GM21390 (cell line): Measurements from ENCODE around the gene NREP.
"Not testable (repeated sequence)": the region's sequence is repeated elsewhere in the genome, so short reads cannot be mapped to it uniquely, and the experiment has no call there.

Experiments used
- ATAC-seq: cut with Tn5 transposase; IDR thresholded peaks from one replicate; pipeline ENCODE4 v1.9.1; 2021; ENCODE audit not compliant: unreplicated experiment

The NREP gene

DNA sequence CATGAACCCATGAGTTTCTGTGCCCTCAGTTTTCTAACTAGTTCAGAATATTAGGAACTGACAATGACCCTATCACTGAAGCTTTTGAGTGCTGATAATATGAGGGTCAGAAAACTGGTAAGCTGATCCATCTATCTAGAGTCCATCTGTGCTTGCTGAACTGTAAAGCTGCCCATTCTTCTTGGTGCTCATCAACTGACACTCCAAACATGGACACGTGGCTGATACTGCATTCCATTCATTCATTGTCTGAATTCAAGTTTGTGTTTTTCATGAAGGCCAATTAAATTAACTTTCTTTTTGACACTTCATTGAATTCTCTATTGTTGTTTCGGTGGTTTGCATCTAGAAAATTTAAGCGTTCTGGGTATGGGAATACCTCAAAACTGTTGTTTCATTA lies 17.6 kb downstream of the NREP start:
- no peak for ATAC-seq

DNA sequence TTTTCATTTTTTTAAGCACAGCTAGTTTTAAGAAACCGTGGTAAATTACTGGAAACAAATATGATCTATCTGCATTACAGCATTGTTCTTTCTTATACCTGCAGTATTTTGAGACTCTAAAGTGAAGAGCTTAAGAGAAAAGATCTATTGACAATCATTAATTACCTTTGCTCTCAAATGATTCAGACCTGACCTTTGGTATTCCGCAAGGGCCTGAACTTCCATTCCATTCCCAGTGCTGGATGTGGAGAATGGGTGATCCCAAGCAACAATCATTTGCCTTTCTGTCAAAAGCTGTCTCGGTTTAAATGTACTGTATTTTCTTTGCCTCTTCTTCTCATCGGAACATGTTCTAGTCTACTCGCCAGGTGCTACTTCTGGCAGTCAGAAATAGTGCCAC lies 18.9 kb downstream of the NREP start:
- ATAC-seq: no peak

DNA sequence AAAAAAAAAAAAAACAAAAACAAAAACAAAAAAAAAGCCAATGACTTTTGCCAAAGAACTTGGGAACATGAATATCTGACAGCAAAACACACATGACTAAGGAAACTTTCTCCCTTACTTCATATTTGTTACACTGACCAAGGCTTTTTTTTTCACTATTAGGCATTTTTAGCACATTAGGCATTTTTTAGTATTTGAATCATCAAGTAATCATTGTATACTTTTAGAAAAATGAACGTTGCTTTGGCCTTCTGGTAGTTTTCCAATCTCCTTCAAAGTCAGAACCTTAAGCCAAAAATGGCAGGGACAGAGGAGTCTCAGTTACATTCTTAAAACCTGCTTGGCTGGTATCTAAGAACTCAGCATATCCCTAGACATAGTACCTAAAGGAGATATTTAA lies 19.3 kb downstream of the NREP start:
- no peak for ATAC-seq

DNA sequence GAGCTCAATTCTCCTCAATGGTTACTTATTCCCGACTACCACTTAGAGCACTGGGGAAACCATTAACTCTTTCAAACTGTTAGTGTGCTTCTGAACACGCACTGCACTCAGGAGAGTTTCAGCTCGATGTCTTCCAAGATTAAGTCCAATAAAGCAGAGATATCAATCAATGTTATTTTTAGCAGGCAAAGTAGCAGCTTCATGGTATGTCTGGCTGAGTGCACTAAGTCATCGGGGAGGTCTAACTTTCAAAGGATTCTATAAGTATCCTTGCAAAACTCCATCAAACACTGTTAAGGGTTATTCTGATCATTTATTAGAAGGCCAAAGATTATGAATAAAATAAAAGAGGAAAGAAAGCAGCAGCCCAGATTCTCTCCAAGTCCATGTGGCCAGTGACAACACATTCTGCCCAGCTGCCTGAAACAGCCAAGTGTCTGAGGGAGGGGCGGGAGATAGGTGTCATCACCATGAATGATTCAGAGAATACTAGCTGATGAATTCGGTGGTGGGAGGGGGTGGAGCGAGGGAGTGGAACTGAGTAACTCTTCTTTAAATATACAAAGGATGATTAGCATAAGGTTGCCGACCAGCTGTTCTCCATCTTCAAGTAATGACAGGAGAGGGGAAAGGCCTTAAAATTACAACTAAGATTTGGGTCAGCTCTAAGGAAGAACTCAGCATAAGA lies 21.3 kb downstream of the NREP start:
- ATAC-seq: no peak

DNA sequence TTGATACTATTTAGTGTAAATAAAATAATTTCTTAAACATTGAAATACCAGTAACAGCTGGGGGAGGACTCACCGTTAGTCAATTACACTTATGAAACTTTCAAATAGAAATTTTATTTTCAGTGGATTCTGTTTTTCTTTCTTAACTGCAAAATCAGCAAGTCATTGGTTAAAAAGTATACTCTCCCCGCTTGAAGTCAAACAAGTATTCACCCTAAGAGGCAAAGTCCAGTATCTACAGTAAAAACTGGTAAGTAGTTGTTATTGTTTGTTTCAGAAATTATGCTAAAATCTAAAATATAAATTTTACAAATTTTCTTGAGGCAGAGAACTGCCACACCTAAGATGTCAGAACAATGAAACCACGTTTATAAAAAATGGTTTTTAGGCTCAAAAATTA lies 22.4 kb downstream of the NREP start:
- ATAC-seq: no peak

DNA sequence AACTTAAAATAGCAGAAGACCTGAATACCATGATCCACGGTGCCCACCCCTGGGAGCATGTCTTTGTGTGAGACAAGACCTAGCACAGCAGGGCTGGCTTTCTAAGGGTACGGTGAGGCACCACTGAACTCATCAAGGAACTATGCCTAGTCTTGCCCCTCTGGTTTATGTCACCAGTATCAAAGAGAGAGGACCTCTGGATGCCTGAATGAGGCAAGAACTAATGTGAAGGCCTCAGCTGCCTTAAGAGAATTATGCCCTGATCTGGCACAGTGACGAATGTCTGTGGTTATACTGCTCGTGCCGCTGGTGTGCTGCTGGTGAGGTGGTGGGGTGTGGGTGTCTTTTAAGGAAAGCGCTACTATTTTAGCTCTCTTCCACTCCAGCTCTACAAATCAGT lies 23.0 kb downstream of the NREP start:
- ATAC-seq: no peak

DNA sequence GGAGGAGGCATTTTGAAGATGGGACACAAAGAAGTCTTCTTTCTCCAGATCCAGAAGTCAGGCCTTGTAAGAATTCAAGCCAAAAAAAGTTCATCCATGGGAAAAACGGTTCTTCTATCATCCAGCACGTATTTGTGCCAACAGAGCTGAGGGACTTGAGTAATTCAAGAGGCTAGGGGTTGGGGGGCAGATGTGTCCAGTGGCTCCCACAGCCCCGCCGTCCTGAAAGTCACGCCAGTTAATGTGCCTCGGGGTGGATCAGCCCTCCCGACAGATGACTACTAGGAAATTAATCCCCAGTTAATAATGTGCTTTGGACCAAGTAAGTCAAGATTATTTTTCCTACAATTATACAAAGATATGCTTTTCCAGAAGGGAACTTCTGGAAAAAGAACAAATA lies 23.4 kb downstream of the NREP start:
- ATAC-seq: no peak

DNA sequence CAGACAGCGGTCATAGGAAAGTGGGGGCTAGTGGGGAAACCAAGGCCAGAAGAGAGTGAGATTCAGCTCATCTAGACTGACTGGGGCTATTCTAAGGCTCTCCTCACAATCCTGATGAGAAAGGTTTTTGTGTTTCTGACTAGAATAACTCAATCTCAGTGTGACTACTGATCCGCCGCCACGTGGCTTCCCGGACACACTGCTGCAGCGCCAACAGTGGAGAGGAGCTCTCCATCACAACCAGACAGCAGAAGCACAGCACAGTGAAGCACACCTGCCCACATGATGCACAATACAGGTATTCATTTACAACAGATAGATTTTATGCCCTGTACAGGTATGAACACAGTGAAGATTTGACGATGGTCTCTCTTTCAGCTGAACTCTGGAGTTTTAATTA lies 25.4 kb downstream of the NREP start:
- no peak for ATAC-seq

DNA sequence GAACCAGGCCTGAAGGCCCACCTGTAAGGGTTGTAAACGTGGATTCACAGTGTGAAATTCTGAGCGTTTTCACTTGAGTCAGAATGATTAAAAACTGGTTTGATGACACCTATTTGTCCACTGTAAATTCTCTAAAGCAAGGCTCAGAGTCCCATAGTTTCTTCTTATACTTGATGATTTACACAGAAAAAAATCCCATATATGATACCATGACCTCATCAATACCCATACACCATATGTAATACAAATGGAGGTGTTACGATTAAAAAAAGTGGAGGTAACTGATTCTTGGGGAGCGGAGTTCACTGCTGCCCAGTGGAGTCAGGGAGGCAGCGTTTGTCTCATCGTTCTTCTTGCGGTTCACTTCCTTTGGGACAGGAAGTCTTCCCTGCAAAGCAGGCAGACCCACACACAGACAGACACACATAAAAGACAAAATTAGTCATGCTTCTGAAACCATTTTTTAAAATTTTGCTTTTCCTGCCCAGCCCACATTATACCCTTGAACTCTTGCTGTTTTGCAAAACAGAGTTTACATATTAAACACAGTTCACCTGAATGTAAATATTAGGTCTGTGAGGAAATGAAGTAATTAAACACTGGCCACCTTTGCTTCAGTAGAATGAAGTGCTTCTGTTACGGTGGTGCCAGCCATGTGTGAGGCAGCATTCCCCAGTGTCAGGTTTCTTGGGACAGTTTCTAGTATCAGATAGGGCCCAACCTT lies 26.2 kb downstream of the NREP start:
- no peak for ATAC-seq

DNA sequence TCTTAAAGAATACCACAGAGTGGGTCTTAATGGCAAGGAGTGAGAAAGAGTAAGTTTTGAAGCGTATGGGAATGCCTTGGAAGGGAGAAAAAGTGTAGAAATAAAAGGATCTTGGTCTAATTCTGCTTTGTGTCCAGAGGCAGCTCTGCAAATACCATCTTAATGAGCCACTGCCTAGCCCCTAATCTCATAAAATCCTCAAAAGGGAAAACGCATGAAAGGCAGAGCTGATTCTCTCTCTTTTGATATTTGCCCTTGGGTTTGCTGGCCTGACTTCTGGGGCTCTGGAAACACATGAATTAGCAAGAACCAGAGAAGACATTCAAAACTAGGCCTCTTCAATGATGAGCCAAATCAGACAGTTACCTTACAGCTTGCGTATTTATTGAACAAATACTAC lies 28.1 kb downstream of the NREP start:
- no peak for ATAC-seq

DNA sequence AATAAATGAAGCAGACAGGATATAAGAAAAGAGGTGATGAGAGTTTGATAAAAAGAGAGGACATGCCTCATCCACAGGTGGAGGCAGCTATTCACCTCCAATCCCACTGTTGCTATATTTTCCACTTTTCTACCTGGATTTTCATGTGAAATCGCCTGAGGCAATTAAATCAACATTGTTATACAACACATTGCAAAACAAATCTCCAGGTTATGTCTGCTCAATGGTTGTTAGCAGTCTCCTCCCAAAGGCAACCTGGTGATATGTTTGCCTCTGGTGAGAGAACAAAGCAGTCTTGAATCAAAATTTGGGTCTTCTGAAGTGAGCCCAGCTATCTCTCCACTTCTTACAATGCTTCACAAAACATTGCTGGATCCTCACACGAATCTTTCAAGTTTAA lies 30.0 kb downstream of the NREP start:
- ATAC-seq: no peak

DNA sequence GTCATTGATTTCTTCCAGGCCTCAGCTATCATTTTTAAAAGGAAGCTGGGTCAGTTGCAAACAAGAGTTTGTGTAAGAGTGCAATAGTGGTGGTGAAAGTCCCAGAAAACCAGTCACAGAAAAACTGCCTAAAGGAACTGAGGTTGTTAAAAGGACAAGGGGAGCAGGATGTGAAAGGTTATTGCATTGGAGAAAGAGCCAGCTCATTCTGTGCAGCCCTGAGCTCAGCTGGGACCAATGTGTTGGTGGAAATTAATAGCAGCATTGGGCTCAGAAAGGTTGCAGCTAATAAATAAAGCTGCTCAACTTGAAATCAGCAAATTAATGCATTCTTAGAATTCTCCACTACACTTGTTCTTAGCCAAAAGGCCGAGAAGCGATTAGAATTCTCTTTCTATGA lies 34.9 kb downstream of the NREP start:
- ATAC-seq: no peak

DNA sequence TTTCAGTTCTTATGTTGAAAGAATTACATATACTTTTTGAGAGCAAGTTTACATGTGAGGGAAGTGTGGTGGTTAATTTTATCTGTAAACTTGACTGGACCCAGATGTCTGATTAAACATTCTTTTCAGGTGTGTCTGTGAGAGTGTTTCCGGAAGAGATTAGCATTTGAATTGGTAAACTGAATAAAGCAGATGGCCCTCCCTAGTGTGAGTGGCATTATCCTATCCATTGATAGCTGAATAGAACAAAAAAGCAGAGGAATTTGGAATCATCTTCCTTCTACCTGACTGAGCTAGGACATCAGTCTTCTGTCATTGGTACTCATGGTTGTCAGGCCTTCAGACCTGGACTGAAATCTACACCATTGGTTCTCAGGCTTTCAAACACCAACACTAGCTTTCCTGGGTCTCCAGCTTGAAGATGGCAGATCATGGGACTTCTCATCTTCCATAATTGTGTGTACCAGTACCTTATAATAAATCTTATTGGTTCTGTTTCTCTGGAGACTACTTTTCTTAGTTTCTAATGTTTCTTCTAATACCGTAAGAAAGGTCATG lies 36.6 kb downstream of the NREP start:
- no peak for ATAC-seq

DNA sequence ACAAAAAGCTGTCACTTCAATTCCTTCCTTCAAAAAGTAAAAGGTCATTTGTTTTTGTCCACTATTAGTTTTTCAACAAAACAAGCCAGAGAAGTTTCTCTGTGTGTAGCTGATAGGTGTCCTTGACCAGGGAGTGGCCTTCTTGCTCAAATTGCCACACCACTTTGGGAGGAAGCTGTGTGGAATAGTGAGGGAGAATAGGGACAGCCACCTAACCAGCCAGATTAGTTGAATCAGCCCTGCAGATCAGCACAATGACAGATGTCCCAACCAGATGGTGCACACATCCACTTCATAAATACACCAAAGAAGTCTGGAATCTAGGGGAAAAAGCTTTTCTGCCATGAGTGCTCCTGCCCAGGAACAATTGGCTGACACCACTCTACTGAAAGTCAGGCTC lies 37.2 kb downstream of the NREP start:
- no peak for ATAC-seq

DNA sequence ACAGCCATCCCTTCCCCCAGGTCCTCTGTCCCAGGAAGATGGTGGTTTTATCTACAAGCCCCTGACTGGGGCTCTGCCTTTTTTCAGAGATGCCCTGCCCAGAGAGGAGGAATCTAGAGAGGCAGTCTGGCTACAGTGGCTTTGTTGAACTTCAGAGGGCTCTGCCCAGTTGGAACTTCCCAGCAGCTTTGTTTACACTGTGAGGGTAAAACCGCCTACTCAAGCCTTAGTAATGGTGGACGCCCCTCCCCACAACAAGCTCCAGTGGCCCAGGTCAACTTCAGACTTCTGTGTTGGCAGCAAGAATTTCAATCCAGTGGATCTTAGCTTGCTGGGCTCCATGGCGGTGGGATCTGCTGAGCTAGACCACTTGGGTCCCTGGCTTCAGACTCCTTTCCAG lies 40.2 kb downstream of the NREP start:
- ATAC-seq: not testable (repeated sequence)

DNA sequence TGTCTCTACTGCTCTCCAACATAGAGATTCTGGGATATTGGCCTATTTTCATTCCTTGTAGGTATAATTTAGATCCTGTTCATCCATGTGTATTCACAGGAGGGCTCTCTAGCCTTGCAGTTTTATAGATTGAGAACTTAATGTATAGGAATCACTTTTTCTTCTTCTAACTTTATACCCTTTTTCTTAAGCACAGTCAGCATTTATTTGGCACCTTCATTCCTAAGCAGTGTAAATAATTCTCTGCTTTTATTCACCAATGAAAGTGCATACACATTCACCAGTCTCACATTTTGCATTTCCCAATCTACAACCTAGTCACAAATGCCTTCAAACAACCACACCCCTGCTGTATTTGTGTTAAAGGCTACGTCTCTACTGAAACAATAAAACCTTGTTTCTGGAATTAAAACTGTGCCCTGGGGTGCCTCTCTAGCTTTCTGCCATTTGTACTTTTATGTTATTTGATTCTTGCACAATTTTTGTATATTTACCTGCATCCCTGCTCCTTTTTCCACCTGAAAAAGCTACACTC lies 49.3 kb downstream of the NREP start:
- ATAC-seq: no peak

DNA sequence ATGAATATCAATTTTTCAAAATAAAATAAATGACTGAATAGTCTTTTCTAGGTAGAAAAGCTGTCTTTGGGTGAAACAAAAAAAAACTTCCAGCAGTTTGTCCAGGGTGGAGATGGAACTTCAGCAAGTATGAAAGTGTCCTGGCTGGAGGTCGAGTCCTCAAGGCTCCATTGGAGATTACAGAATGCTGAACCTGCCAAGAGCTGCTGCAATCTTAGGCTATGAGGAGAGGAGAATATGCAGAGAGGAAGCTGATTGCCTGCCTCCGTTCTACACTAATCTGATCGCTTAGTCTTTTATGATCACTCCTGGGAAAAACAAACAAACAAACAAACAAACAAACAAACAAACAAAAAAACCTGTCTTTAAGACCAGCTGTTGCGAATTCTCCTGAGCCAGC lies 50.6 kb downstream of the NREP start:
- no peak for ATAC-seq

DNA sequence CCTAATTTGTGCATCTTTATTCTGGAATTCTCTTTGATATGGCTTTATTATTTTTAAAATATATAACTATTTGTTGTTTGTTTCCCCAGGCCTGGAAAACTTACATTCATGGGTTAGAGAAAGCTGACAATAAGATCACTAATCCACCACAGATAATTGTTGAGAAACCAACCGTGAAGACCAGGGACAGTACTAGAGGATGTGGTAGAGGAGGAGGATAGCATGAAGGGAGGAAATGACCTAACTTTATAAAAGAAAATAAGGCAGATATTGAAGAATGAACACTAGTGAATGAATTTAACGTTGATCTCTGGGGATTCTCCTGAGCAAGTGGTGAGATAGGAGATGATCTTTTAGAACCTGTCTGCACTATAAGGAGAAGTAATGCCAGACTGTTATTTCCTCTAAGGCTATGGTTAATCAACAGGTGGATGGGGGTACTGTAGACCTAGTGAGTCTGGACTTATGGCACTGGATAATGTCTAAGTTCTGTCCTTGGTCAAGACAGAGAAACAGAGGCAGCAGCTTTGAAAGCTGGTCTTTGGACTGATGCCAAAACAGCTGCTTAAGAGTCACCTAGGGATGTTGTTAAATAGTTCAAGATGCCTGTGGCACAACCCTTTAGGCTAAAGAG lies 52.4 kb downstream of the NREP start:
- ATAC-seq: peak; percentile 33

DNA sequence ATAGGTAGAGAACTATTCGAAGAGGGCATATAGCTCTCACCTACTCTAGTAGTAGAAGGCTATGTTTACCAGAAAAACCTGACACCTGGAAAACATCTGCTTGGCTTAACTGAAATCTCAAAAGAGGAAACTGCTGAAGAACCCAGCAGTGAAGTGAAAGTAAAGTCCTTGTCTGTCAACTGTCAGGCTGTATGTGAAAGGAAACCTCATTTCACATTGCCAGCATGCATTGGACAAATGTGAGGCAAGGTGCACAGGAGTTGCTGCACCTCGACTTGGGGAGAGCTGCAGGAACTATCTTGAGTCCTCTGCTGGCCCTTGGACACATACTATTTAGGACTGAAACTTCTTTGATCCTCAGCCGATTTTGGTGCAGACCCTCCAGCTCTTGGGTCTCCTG lies 53.3 kb downstream of the NREP start:
- peak; percentile 97 for ATAC-seq

DNA sequence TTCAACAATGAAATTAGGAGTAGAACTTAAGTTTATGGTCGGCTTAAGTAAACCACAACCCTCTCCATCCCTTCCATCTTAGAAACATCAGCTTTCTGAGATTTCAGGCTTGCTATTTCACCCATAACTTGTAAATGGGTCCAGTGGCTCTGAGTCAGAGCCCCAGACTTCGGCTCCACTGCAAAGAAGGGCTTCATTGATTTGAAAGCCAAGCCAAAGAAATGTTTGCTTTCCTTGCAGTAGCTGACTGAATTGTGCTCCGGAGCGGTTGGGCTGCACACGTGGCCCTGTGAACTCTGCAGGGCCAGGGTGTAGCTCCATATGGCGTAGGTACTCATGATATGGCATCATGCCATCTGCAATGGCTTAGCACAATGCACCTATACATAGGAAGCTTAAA lies 57.0 kb downstream of the NREP start:
- ATAC-seq: no peak

DNA sequence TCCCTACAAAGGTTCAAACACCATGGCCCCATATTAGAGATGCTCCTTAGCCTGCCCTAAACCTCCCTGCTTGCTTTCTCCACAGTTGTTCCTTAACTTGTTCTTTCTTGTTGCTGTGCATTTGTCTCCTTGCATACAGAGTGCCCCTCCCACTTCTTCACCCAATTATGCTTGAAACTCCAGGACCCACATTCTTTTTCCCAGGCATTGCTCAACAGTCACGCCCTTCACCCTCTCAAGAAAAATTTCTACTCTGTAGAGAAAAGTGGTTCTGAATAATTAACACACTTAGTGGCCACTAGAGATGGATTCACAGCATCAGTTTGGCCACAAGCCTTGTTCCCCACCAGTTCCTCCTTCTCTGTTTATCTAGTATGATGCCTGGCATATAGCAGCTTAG lies 57.7 kb downstream of the NREP start:
- ATAC-seq: no peak
